HEK293 (cell line): ENCODE data around the gene TBC1D24.

ENCODE experiments used
- BCL6B ChIP-seq: fragments of 450-650 bp; formaldehyde crosslinking; IDR thresholded peaks from 2 replicates; pipeline ENCODE4 v1.5.1; 2017; ENCODE audit warnings: missing biosample characterization, missing genetic modification characterization
- EGR2 ChIP-seq: fragments of 450-650 bp; formaldehyde crosslinking; IDR thresholded peaks from 2 replicates; pipeline ENCODE4 v1.5.1; 2016; ENCODE audit warnings: low read depth, missing biosample characterization, missing genetic modification characterization
- FEZF1 ChIP-seq: fragments of 450-650 bp; formaldehyde crosslinking; IDR thresholded peaks from 2 replicates; pipeline ENCODE4 v1.5.1; 2016; ENCODE audit warnings: missing biosample characterization, missing genetic modification characterization
- GFI1B ChIP-seq: fragments of 450-650 bp; formaldehyde crosslinking; IDR thresholded peaks from 2 replicates; pipeline ENCODE4 v1.5.1; 2016; ENCODE audit warnings: missing biosample characterization, missing genetic modification characterization
- HOXC10 ChIP-seq: sonication (generic); formaldehyde crosslinking; IDR thresholded peaks from 2 replicates; pipeline ENCODE4 v1.8.1; 2023; ENCODE audit warnings: mild to moderate bottlenecking, missing genetic modification reagents
- PATZ1 ChIP-seq: fragments of 450-650 bp; formaldehyde crosslinking; IDR thresholded peaks from 2 replicates; pipeline ENCODE4 v1.5.1; 2016; ENCODE audit warnings: missing biosample characterization, missing genetic modification characterization
- TRIM28 ChIP-seq: IDR thresholded peaks from 2 replicates; pipeline ENCODE4 v1.6.1; 2011; ENCODE audit warnings: low read length, control low read depth, borderline replicate concordance
- YY1 ChIP-seq: fragments of 450-650 bp; formaldehyde crosslinking; IDR thresholded peaks from 2 replicates; pipeline ENCODE4 v1.5.1; 2018; ENCODE audit warnings: missing biosample characterization, missing genetic modification characterization
- ZBTB21 ChIP-seq: fragments of 450-650 bp; formaldehyde crosslinking; IDR thresholded peaks from 2 replicates; pipeline ENCODE4 v1.5.1; 2017; ENCODE audit warnings: missing biosample characterization, missing genetic modification characterization
- ZNF114 ChIP-seq: fragments of 450-650 bp; formaldehyde crosslinking; IDR thresholded peaks from 2 replicates; pipeline ENCODE4 v1.5.0; 2017; ENCODE audit warnings: missing biosample characterization, missing genetic modification characterization
- ZNF121 ChIP-seq: fragments of 450-650 bp; formaldehyde crosslinking; IDR thresholded peaks from 2 replicates; pipeline ENCODE4 v1.5.1; 2016; ENCODE audit warnings: missing biosample characterization, missing genetic modification characterization
- ZNF146 ChIP-seq: fragments of 450-650 bp; formaldehyde crosslinking; IDR thresholded peaks from 2 replicates; pipeline ENCODE4 v1.5.1; 2016; ENCODE audit warnings: missing biosample characterization, missing genetic modification characterization
- ZNF148 ChIP-seq: fragments of 450-650 bp; formaldehyde crosslinking; IDR thresholded peaks from 2 replicates; pipeline ENCODE4 v1.5.0; 2017; ENCODE audit warnings: missing biosample characterization, missing genetic modification characterization, borderline replicate concordance
- ZNF169 ChIP-seq: fragments of 450-650 bp; formaldehyde crosslinking; IDR thresholded peaks from 2 replicates; pipeline ENCODE4 v1.5.1; 2016; ENCODE audit warnings: missing biosample characterization, missing genetic modification characterization
- ZNF19 ChIP-seq: fragments of 450-650 bp; formaldehyde crosslinking; IDR thresholded peaks from 2 replicates; pipeline ENCODE4; 2016; ENCODE audit warnings: missing biosample characterization, missing genetic modification characterization, low read depth
- ZNF214 ChIP-seq: fragments of 450-650 bp; formaldehyde crosslinking; IDR thresholded peaks from 2 replicates; pipeline ENCODE4 v1.5.1; 2017; ENCODE audit warnings: missing biosample characterization, mild to moderate bottlenecking, missing genetic modification characterization, borderline replicate concordance
- ZNF335 ChIP-seq: fragments of 450-650 bp; formaldehyde crosslinking; conservative IDR thresholded peaks from 2 replicates; pipeline ENCODE4 v1.5.1; 2016; ENCODE audit warnings: missing biosample characterization, missing genetic modification characterization
- ZNF37A ChIP-seq: fragments of 450-650 bp; IDR thresholded peaks from 2 replicates; pipeline ENCODE4 v1.5.1; 2018; ENCODE audit warnings: missing biosample characterization, missing genetic modification characterization
- ZNF510 ChIP-seq: fragments of 450-650 bp; formaldehyde crosslinking; IDR thresholded peaks from 2 replicates; pipeline ENCODE4 v1.5.1; 2018; ENCODE audit warnings: mild to moderate bottlenecking, missing genetic modification characterization, missing biosample characterization; ENCODE audit not compliant: insufficient replicate concordance
- ZNF555 ChIP-seq: fragments of 450-650 bp; formaldehyde crosslinking; conservative IDR thresholded peaks from 2 replicates; pipeline ENCODE4 v1.5.1; 2017; ENCODE audit warnings: missing biosample characterization, mild to moderate bottlenecking, missing genetic modification characterization, inconsistent platforms
- ZNF561 ChIP-seq: fragments of 450-650 bp; IDR thresholded peaks from 2 replicates; pipeline ENCODE4 v1.5.1; 2018; ENCODE audit warnings: missing biosample characterization, missing genetic modification characterization, borderline replicate concordance
- ZNF623 ChIP-seq: fragments of 450-650 bp; formaldehyde crosslinking; IDR thresholded peaks from 2 replicates; pipeline ENCODE4 v1.5.1; 2016; ENCODE audit warnings: missing biosample characterization, missing genetic modification characterization
- ZNF658 ChIP-seq: fragments of 450-650 bp; formaldehyde crosslinking; IDR thresholded peaks from 2 replicates; pipeline ENCODE4; 2016; ENCODE audit warnings: missing biosample characterization, missing genetic modification characterization
- ZNF785 ChIP-seq: fragments of 450-650 bp; formaldehyde crosslinking; IDR thresholded peaks from 2 replicates; pipeline ENCODE4 v1.5.1; 2016; ENCODE audit warnings: missing biosample characterization, missing genetic modification characterization
- ZNF843 ChIP-seq: fragments of 450-650 bp; formaldehyde crosslinking; IDR thresholded peaks from 2 replicates; pipeline ENCODE4 v1.5.1; 2016; ENCODE audit warnings: missing biosample characterization, missing genetic modification characterization
- TF ChIP-seq, protein P1 (sequence below): fragments of 450-650 bp; formaldehyde crosslinking; conservative IDR thresholded peaks from 2 replicates; pipeline ENCODE4 v1.5.1; 2016; ENCODE audit warnings: low read depth, missing biosample characterization, missing genetic modification characterization
- TF ChIP-seq, protein P2 (sequence below): fragments of 450-650 bp; formaldehyde crosslinking; IDR thresholded peaks from 2 replicates; pipeline ENCODE4 v1.5.1; 2017; ENCODE audit warnings: missing biosample characterization, missing genetic modification characterization

Gene TBC1D24

DNA sequence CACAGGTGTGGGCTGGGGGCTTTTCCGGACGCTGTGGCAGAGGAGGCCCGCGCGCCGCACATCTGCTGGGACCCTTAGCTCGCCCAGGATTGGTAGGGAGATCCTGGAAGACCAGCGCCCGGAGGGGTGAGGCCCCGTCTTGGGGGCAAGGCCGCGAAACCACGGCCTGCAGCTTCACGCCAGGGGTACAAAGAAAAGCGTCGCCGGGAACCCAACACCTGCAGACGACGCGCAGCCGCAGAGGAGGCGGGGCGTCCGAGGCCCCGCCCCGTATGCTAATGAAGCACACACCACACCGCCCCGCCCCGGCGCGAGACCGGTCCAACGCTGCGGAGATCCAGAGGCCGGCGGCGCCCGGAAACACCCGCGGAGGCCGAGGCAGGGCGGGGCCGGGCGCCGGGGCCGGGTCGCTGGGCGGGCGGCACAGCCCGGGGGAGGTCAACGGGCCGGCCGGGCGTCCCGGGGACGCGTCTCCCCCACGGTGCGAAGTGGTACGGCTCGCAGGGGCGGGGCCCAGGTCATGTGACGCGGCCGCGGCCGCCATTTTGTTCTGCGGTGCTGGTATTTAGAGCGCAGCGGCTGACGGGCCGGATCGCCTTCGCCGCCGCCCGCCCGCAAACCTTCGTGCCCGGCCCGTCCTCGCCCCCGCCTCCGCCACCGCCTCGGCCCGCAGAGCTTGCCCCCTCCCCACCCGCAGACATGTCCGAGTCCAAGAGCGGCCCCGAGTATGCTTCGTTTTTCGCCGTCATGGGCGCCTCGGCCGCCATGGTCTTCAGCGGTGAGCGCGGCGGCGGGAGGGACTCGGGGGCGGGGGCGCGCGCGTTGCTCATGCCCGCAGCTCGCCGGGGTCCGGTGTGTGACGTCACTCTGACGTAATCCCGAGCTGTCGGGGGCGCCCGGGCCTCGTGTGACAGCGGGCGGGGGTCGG, 38.7 kb downstream of the TBC1D24 start, which contains the start of gene ATP6V0C (continued):
- peak; percentile 39 for TF ChIP-seq PATZ1 (tag by site-specific recombination)
- TF ChIP-seq ZNF148 (tag by site-specific recombination) = 0 out of 2 replicates have a peak, but pooled peaks have one; percentile 39
- TF ChIP-seq ZNF114 (tag by site-specific recombination) = no peak
- 0 out of 2 replicates have a peak, but pooled peaks have one; percentile 62 for TF ChIP-seq ZNF785 (tag by site-specific recombination)
- TF ChIP-seq, protein P1, sequence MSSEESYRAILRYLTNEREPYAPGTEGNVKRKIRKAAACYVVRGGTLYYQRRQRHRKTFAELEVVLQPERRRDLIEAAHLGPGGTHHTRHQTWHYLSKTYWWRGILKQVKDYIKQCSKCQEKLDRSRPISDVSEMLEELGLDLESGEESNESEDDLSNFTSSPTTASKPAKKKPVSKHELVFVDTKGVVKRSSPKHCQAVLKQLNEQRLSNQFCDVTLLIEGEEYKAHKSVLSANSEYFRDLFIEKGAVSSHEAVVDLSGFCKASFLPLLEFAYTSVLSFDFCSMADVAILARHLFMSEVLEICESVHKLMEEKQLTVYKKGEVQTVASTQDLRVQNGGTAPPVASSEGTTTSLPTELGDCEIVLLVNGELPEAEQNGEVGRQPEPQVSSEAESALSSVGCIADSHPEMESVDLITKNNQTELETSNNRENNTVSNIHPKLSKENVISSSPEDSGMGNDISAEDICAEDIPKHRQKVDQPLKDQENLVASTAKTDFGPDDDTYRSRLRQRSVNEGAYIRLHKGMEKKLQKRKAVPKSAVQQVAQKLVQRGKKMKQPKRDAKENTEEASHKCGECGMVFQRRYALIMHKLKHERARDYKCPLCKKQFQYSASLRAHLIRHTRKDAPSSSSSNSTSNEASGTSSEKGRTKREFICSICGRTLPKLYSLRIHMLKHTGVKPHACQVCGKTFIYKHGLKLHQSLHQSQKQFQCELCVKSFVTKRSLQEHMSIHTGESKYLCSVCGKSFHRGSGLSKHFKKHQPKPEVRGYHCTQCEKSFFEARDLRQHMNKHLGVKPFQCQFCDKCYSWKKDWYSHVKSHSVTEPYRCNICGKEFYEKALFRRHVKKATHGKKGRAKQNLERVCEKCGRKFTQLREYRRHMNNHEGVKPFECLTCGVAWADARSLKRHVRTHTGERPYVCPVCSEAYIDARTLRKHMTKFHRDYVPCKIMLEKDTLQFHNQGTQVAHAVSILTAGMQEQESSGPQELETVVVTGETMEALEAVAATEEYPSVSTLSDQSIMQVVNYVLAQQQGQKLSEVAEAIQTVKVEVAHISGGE (tag by site-specific recombination) = no peak; the same call in 1 of the 2 replicates
- TF ChIP-seq ZNF561 (tag by site-specific recombination) = no peak; the same call in 1 of the 2 replicates
- peak; percentile 47; the same call in 1 of the 2 replicates for TF ChIP-seq ZNF146 (tag by site-specific recombination)
- no peak for TF ChIP-seq ZNF623 (tag by site-specific recombination)
- no peak for TF ChIP-seq ZNF214 (tag by site-specific recombination)
- no peak for TF ChIP-seq ZNF555 (tag by site-specific recombination)
- TF ChIP-seq ZNF169 (tag by site-specific recombination) = peak; percentile 68; the same call in 1 of the 2 replicates
- TF ChIP-seq TRIM28 = no peak
- TF ChIP-seq ZNF510 (tag by site-specific recombination) = no peak
- no peak for TF ChIP-seq GFI1B (tag by site-specific recombination)
- no peak for TF ChIP-seq ZNF658
- no peak for TF ChIP-seq FEZF1 (tag by site-specific recombination)
- TF ChIP-seq ZNF19 (tag by site-specific recombination) = no peak
- no peak for TF ChIP-seq BCL6B (tag by site-specific recombination)
- no peak for TF ChIP-seq HOXC10 (CRISPR knock-in tag)
- TF ChIP-seq YY1 (tag by site-specific recombination) = peak; percentile 87
- TF ChIP-seq ZNF335 = peak; percentile 55
- 0 out of 2 replicates have a peak, but pooled peaks have one; percentile 17 for TF ChIP-seq ZNF121 (tag by site-specific recombination)
- TF ChIP-seq EGR2 (tag by site-specific recombination) = peak; percentile 64
- peak; percentile 92 for TF ChIP-seq ZBTB21 (tag by site-specific recombination)
- no peak for TF ChIP-seq ZNF843 (tag by site-specific recombination)
- TF ChIP-seq, protein P2, sequence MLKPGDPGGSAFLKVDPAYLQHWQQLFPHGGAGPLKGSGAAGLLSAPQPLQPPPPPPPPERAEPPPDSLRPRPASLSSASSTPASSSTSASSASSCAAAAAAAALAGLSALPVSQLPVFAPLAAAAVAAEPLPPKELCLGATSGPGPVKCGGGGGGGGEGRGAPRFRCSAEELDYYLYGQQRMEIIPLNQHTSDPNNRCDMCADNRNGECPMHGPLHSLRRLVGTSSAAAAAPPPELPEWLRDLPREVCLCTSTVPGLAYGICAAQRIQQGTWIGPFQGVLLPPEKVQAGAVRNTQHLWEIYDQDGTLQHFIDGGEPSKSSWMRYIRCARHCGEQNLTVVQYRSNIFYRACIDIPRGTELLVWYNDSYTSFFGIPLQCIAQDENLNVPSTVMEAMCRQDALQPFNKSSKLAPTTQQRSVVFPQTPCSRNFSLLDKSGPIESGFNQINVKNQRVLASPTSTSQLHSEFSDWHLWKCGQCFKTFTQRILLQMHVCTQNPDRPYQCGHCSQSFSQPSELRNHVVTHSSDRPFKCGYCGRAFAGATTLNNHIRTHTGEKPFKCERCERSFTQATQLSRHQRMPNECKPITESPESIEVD (tag by site-specific recombination) = no peak
- no peak for TF ChIP-seq ZNF37A (tag by site-specific recombination)
